ENCODE data around the gene SLC2A13.
A peak's percentile ranks its signal among the peaks of the same experiment; 100 is the strongest.

Gene SLC2A13

GRCh38 chr12:40105515-40106201 is at the start of gene SLC2A13:
TSS of gene SLC2A13 (minus strand) at chr12:40106081. CDS start at chr12:40105808, 273 bp downstream.
- DNase-seq = peak in 54 of 58 donors; percentile 19 to 82 (median 67)

- DNase-seq = no peak
These were observed 48.5 kb upstream of the SLC2A13 start for GRCh38 chr12:40154381-40154780.

- no peak for DNase-seq
These were observed 47.6 kb upstream of the SLC2A13 start for GRCh38 chr12:40153432-40153831.

GRCh38 chr12:40152783-40153383 is 47.0 kb upstream of the SLC2A13 start:
- peak in 17 of 58 donors; percentile 1 to 64 (median 17) for DNase-seq

GRCh38 chr12:40149673-40150260 is 43.9 kb upstream of the SLC2A13 start:
- no peak for DNase-seq

- DNase-seq = peak in 1 of 58 donors; percentile 2
These were observed 41.2 kb upstream of the SLC2A13 start for GRCh38 chr12:40146800-40147797.

- no peak for DNase-seq
These were observed 40.0 kb upstream of the SLC2A13 start for GRCh38 chr12:40145896-40146295.

GRCh38 chr12:40144023-40144422 is 38.1 kb upstream of the SLC2A13 start:
- peak in 5 of 58 donors; percentile 0 to 17 (median 2) for DNase-seq

- DNase-seq = no peak
These were observed 36.3 kb upstream of the SLC2A13 start for GRCh38 chr12:40142001-40142744.

- DNase-seq = no peak
These were observed 32.6 kb upstream of the SLC2A13 start for GRCh38 chr12:40138526-40138925.

- DNase-seq = peak in 1 of 58 donors; percentile 9
These were observed 31.4 kb upstream of the SLC2A13 start for GRCh38 chr12:40137252-40137651.

- DNase-seq = no peak
These were observed 21.5 kb upstream of the SLC2A13 start for GRCh38 chr12:40127408-40127807.

- no peak for DNase-seq
These were observed 17.6 kb upstream of the SLC2A13 start for GRCh38 chr12:40123496-40123895.

GRCh38 chr12:40122842-40123241 is 17.0 kb upstream of the SLC2A13 start:
- no peak for DNase-seq

- no peak for DNase-seq
These were observed 11.9 kb upstream of the SLC2A13 start for GRCh38 chr12:40117818-40118217.

GRCh38 chr12:40110586-40110985 is 4.7 kb upstream of the SLC2A13 start:
- DNase-seq = no peak

GRCh38 chr12:40107803-40108620 is 2.1 kb upstream of the SLC2A13 start:
- no peak for DNase-seq

- DNase-seq = peak in 55 of 58 donors; percentile 11 to 92 (median 55)
These were observed 1.4 kb upstream of the SLC2A13 start for GRCh38 chr12:40107098-40107802.

- no peak for DNase-seq
These were observed 774 bp upstream of the SLC2A13 start for GRCh38 chr12:40106655-40107054.
